Endodermal cell (in vitro differentiated cells): ENCODE measurements around the gene GCN1. TPM values are rescaled to one million over a fixed set of nuclear protein-coding genes. Genes with fewer than 3 reads are reported as not detected.

ENCODE experiments used
- DNase-seq: peaks from one replicate; pipeline ENCODE4 v3.0.0-alpha.2; 2017
- H3K27ac ChIP-seq: 2 replicates; pipeline ENCODE4 v1.5.1; 2013; ENCODE audit warnings: mild to moderate bottlenecking, low read depth, low read length, moderate library complexity
- H3K27me3 ChIP-seq: 2 replicates; pipeline ENCODE4 v1.6.1; 2013; ENCODE audit warnings: mild to moderate bottlenecking, low read length, moderate library complexity; ENCODE audit not compliant: insufficient read depth, control insufficient read depth, poor library complexity, severe bottlenecking
- H3K36me3 ChIP-seq: 2 replicates; pipeline ENCODE4 v1.7.0; 2013; ENCODE audit warnings: mild to moderate bottlenecking, low read length, moderate library complexity; ENCODE audit not compliant: control insufficient read depth, insufficient read depth
- H3K4me1 ChIP-seq: one replicate; pipeline ENCODE4 v1.7.0; 2013; ENCODE audit warnings: low read length; ENCODE audit not compliant: control insufficient read depth, insufficient read depth
- H3K4me3 ChIP-seq: 2 replicates; pipeline ENCODE4 v1.5.1; 2013; ENCODE audit warnings: mild to moderate bottlenecking, low read length, moderate library complexity
- H3K9ac ChIP-seq: 2 replicates; pipeline ENCODE4 v1.6.1; 2013; ENCODE audit warnings: mild to moderate bottlenecking, low read length, moderate library complexity; ENCODE audit not compliant: poor library complexity, severe bottlenecking; ENCODE audit errors: extremely low read depth
- H3K9me3 ChIP-seq: 2 replicates; pipeline ENCODE4 v1.6.1; 2013; ENCODE audit warnings: mild to moderate bottlenecking, low read length, moderate library complexity; ENCODE audit not compliant: control insufficient read depth
- H3K27ac Mint-ChIP-seq: 2 replicates; pipeline ENCODE4 v1.8.0; 2020; ENCODE audit warnings: mixed read lengths
- H3K27me3 Mint-ChIP-seq: 2 replicates; pipeline ENCODE4 v1.8.0; 2021; ENCODE audit warnings: mild to moderate bottlenecking, mixed read lengths; ENCODE audit not compliant: insufficient read depth
- H3K36me3 Mint-ChIP-seq: 2 replicates; pipeline ENCODE4 v1.8.0; 2020; ENCODE audit warnings: low read depth, mixed read lengths
- H3K4me1 Mint-ChIP-seq: 2 replicates; pipeline ENCODE4 v1.8.0; 2020; ENCODE audit warnings: mixed read lengths
- H3K4me3 Mint-ChIP-seq: 2 replicates; pipeline ENCODE4 v1.8.0; 2020; ENCODE audit warnings: mild to moderate bottlenecking, moderate library complexity, mixed read lengths
- H3K9me3 Mint-ChIP-seq: 2 replicates; pipeline ENCODE4 v1.8.0; 2020; ENCODE audit warnings: mild to moderate bottlenecking, mixed read lengths
- CTCF ChIP-seq: fragments of 200-600 bp; sonication (generic); conservative IDR thresholded peaks from 2 replicates; pipeline ENCODE4 v1.5.0; 2021; ENCODE audit warnings: antibody characterized with exemption, mild to moderate bottlenecking
- WGBS, 2 experiments: methylation state at CpG; one replicate each; pipeline versions ENCODE4 v1.1.5 to v1.1.7; 2013; ENCODE audit warnings: missing lambda C conversion rate in 2 of 2, mixed read lengths in 1 of 2; ENCODE audit not compliant: insufficient coverage in 1 of 2, insufficient read length in 1 of 2; 5-methylcytosine and 5-hydroxymethylcytosine counted together
- total RNA-seq, 2 donors: library from RNA; stranded (reverse); fragmentation: NEBNext Ultra II Directional in 1 of 2; extraction: Animal tissue kit (Norgen Biotek cat#: 25700) in 1 of 2; gene quantifications; 2 replicates in 1 of 2; 3 replicates in 1 of 2; pipeline ENCODE4 v1.2.1, GENCODE V29; 2021

The GCN1 gene
- total RNA-seq, 2 donors from 2014 or later = 133 to 143 TPM

GRCh38 chr12:120101617-120102016 lies 92.9 kb downstream of the GCN1 start:
- H3K27me3 Mint-ChIP-seq = no peaks in the 10 kb centered on the region
- no peak for TF ChIP-seq CTCF
- H3K27ac Mint-ChIP-seq = peak overlapping the region; percentile 74
- no peak overlapping the region for H3K4me3 ChIP-seq
- H3K36me3 Mint-ChIP-seq = peaks cover 48% of the 10 kb centered on the region
- no peaks in the 10 kb centered on the region for H3K27me3 ChIP-seq
- H3K4me1 ChIP-seq = no peaks in the 10 kb centered on the region
- H3K9me3 ChIP-seq = no peaks in the 10 kb centered on the region
- H3K9me3 Mint-ChIP-seq = no peaks in the 10 kb centered on the region
- H3K4me1 Mint-ChIP-seq = peaks cover 5% of the 10 kb centered on the region
- no peak overlapping the region for H3K9ac ChIP-seq
- H3K4me3 Mint-ChIP-seq = no peak overlapping the region
- DNase-seq = no peak
- H3K27ac ChIP-seq = no peak overlapping the region
- H3K36me3 ChIP-seq = peaks cover 36% of the 10 kb centered on the region
- WGBS, 2 experiments = 88 to 91% methylated on average over 7 to 13 of the region's 13 CpGs

GRCh38 chr12:120101182-120101581 lies 93.3 kb downstream of the GCN1 start:
- no peak for DNase-seq
- 91 to 97% methylated on average over 8 to 11 of the region's 11 CpGs for WGBS, 2 experiments
- H3K27ac ChIP-seq = peak overlapping the region; percentile 32
- no peaks in the 10 kb centered on the region for H3K9me3 ChIP-seq
- no peaks in the 10 kb centered on the region for H3K4me1 ChIP-seq
- peaks cover 35% of the 10 kb centered on the region for H3K36me3 ChIP-seq
- Mint-ChIP-seq H3K36me3 (peaks cover 49% of the 10 kb centered on the region), H3K9me3 (no peaks in the 10 kb centered on the region), H3K4me1 (peaks cover 5% of the 10 kb centered on the region), H3K4me3 (no peak overlapping the region), H3K27me3 (no peaks in the 10 kb centered on the region), H3K27ac (peak overlapping the region; percentile 74)
- no peaks in the 10 kb centered on the region for H3K27me3 ChIP-seq
- no peak overlapping the region for H3K4me3 ChIP-seq
- no peak for TF ChIP-seq CTCF
- no peak overlapping the region for H3K9ac ChIP-seq

GRCh38 chr12:120100630-120101029 lies 93.9 kb downstream of the GCN1 start:
- no peaks in the 10 kb centered on the region for H3K4me1 ChIP-seq
- no peak overlapping the region for H3K9ac ChIP-seq
- no peak for TF ChIP-seq CTCF
- Mint-ChIP-seq H3K36me3 (peaks cover 47% of the 10 kb centered on the region), H3K27ac (no peak overlapping the region), H3K9me3 (no peaks in the 10 kb centered on the region), H3K4me1 (peaks cover 5% of the 10 kb centered on the region), H3K4me3 (no peak overlapping the region), H3K27me3 (no peaks in the 10 kb centered on the region)
- no peak for DNase-seq
- H3K36me3 ChIP-seq = peaks cover 33% of the 10 kb centered on the region
- H3K9me3 ChIP-seq = no peaks in the 10 kb centered on the region
- H3K27ac ChIP-seq = no peak overlapping the region
- no peak overlapping the region for H3K4me3 ChIP-seq
- H3K27me3 ChIP-seq = no peaks in the 10 kb centered on the region
- WGBS, 2 experiments = 94% methylated on average over 19 to 21 of the region's 21 CpGs
